GM18507 (cell line): Measurements from ENCODE around the gene RAB11B.
"Not testable (repeated sequence)": the region's sequence is repeated elsewhere in the genome, so short reads cannot be mapped to it uniquely, and the experiment has no call there.

Experiments
- DNase-seq: peaks from one replicate; pipeline ENCODE4 v3.0.0; 2011; ENCODE audit warnings: low read depth; ENCODE audit not compliant: insufficient read length; ENCODE audit errors: extremely low spot score
- FAIRE-seq: peaks from 2 replicates; lab custom pipeline; 2011; peaks lifted over from hg19 to GRCh38; lab: Jason Lieb, UNC

The RAB11B gene

DNA sequence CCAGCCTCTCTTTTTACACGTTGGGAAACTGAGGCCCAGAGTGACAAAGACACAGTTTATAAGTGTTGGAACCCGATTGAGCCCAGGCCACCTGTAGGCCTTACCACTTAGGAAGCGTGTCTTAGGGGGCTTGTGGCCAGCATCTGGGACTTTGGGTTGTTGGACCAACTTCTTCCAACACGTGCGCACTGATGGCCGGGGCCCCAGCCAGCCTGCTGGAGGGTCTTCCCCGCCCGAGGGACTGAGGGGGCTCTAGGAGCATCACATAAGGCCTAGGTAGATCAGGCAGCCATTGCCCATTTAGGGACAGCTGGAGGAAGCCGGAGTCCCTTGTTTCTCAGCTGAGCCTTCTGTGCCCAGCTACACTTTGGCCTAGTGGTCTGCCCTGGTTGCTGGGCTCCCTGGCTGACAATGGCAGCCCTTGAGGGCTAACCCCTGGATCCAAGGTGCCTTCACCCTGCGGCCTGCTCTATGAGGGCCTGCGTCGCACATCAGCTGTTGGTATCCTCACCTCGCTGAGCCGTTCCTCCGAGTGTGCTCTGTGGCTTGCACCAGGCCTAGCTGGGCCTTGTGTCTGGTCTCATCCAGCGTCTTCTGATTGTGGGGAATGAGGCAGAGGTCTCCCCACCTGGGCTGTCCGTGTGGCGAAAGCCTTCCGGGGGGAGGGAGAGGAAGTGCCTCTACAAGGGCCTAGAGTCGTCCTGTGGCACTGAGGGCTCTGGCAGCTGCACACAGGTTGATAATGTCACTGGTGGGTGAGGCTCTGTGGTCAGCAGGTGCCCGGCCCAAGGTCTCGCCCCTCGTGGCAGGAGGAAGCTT is 1.2 kb downstream of the RAB11B start:
- FAIRE-seq, result no peak
- no peak for DNase-seq

- DNase-seq, result no peak
- no peak for FAIRE-seq
These were observed 1.9 kb downstream of the RAB11B start for GRCh38 chr19:8392017-8392591.

- no peak for FAIRE-seq
- no peak for DNase-seq
These were observed 3.2 kb downstream of the RAB11B start for GRCh38 chr19:8393192-8393870.

DNA sequence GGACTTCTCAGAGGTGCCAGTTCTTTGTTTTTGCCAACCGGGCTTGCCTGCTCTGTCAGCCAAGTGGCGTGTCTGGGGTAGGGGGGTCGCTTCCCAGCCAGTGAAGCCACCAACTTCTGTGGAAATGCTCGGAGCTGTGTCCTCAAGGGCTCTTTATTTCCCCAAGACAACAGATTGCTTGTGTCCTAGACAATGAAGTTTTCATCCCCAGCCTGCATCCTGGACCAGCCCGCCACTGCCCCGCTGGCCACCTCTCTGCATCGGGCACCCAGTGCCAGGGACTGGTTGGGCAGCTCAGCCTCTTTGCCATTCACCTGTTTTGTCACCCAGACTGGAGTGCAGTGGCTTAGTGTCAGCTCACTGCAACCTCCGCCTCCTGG is 3.7 kb downstream of the RAB11B start:
- FAIRE-seq (no peak), DNase-seq (no peak)

GRCh38 chr19:8395621-8396082 is 5.5 kb downstream of the RAB11B start:
- DNase-seq (no peak), FAIRE-seq (no peak)

DNA sequence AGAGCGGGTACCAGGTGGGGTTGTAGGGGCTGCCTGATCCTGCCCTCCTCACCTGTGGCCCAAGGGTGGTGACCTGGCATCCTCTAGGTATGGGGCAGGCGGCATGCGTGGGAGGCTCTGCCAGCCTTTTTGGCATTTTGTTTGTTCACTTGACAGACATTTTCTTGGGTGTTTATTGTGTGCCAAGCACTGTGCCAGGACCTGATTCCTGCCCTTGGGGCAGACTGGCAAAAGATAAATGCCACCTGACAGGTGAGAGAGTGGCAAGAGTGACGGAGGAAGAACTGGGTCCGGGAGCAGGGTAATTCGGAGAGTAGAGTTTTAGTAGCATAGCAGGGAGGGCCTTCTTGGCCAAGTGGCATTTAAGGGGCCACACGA is 6.0 kb downstream of the RAB11B start:
- FAIRE-seq, result no peak

GRCh38 chr19:8396563-8397203 is 6.5 kb downstream of the RAB11B start:
- peak; percentile 29 for DNase-seq
- peak; percentile 85 for FAIRE-seq

More for the DNA sequence above, 6.0 kb downstream of the RAB11B start:
- DNase-seq, result no peak

DNA sequence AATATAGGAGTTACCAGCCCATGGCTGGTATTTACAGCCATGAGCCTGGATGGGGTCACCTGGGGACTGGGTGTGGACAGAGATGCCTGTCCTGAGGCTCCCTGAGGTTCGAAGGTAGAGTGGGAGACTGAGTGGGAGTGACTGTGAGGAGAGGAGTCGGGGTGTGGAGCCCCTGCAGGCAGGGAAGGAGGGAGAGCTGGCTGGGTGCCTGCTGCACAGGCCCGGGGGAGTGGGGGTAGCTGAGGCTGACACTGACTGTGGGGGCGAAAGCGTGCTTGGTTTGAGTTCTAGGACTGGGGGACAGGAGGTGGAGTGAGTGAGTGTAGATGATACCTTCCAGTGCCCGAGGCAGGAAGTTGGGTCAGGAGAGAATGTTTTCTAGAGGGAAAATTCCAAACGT is 7.1 kb downstream of the RAB11B start:
- FAIRE-seq, result no peak

GRCh38 chr19:8397746-8398310 is 7.7 kb downstream of the RAB11B start:
- FAIRE-seq (no peak), DNase-seq (no peak)

More for the DNA sequence above, 7.1 kb downstream of the RAB11B start:
- no peak for DNase-seq

DNA sequence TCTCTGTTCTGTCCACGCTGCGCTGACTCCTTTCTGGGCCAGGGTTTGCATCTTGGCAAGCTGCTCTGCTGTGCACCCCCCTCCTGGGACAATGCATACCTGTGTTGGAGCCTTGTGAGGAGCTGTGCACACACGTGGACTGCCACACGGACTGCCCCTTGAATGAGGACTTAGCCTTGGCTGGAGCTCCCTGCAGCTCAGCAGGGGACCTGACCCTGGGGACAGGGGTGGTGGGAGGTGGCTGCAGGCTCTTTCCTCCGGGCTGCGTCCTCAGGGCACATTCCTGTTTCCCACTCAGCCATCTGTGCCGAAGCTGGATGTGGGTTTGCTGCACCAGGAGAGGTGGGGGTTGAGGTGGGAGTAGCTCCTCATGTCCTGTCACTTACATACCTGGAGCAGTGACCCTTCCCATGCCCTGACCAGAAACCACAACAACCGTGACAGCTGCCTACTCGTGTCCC is 8.2 kb downstream of the RAB11B start:
- FAIRE-seq (no peak), DNase-seq (no peak)

DNA sequence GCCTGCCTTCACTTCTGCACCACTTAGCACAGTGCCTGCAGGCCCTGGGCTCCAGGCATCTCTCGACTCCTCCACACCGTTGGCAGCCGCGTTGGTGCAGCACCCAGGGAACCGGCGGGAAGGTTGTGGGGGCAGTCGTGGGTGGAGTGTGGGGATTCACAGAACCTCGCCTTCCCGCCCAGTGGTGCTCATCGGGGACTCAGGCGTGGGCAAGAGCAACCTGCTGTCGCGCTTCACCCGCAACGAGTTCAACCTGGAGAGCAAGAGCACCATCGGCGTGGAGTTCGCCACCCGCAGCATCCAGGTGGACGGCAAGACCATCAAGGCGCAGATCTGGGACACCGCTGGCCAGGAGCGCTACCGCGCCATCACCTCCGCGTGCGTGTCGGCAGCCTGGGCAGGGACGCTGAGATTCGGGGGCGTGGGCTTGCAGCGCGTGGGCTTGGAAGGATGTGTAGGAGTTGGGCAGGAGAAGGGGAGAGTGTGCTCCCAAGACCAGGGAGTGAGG is 9.6 kb downstream of the RAB11B start:
- no peak for FAIRE-seq
- no peak for DNase-seq

DNA sequence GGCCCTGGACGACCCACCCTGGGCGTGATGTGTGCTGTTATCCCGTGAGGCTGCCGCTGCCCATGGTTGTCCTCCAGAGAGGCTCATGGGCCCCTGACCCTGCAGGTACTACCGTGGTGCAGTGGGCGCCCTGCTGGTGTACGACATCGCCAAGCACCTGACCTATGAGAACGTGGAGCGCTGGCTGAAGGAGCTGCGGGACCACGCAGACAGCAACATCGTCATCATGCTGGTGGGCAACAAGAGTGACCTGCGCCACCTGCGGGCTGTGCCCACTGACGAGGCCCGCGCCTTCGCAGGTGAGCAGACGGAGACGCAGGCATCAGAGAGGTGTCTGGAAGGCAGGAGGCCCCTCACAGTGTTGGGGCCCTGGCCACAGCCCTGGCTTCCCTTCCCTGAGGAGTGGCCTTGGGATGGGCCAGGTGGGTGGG is 11.8 kb downstream of the RAB11B start:
- DNase-seq, result no peak
- no peak for FAIRE-seq

DNA sequence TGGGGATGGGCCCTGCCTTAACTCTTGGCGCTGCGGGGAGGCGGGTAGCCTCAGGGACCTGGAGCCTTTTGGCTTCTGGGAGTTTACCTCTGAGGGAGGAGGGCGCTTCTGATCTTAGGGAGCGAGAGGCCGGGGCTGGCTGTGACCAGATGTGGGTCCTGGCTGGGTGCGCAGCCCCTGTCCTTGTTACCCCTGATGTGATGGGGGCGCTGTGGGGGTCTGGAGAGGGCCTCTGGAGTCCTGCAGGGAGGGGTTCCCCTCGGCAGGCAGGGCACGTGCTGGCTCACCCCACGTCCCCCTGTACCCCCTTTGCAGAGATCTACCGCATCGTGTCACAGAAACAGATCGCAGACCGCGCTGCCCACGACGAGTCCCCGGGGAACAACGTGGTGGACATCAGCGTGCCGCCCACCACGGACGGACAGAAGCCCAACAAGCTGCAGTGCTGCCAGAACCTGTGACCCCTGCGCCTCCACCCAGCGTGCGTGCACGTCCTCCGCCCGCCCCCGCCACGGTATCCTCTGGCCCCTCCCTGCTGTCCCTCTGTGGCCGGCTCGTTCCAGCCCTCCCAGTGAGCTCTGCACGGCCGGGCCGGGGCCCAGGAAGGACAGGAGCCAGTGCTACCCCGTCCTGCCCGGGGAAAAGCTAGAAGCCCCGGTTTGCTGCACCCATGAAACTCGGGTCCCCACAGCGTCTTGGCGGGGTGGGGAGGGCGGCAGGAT is 13.1 kb downstream of the RAB11B start:
- no peak for FAIRE-seq

GRCh38 chr19:8403820-8404109 is 13.6 kb downstream of the RAB11B start:
- DNase-seq (no peak), FAIRE-seq (no peak)

More for the DNA sequence above, 13.1 kb downstream of the RAB11B start:
- DNase-seq, result no peak

GRCh38 chr19:8404391-8405151 is 14.4 kb downstream of the RAB11B start:
- FAIRE-seq (no peak), DNase-seq (no peak)

DNA sequence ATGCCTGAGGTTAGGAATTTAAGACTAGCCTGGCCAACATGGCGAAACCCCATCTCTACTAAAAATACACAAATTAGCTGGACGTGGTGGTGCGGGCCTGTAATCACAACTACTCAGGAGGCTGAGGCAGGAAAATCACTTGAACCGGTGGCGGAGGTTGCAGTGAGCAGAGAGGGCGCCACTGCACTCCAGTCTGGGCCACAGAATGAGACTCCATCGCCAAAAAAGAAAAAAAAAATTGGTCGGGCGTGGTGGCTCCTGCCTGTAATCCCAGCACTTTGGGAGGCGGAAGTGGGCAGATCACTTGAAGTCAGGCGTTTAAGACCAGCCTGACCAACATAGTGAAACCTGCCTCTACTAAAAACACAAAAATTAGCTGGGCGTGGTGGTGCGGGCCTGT is 20.6 kb downstream of the RAB11B start:
- not testable (repeated sequence) for FAIRE-seq, DNase-seq

DNA sequence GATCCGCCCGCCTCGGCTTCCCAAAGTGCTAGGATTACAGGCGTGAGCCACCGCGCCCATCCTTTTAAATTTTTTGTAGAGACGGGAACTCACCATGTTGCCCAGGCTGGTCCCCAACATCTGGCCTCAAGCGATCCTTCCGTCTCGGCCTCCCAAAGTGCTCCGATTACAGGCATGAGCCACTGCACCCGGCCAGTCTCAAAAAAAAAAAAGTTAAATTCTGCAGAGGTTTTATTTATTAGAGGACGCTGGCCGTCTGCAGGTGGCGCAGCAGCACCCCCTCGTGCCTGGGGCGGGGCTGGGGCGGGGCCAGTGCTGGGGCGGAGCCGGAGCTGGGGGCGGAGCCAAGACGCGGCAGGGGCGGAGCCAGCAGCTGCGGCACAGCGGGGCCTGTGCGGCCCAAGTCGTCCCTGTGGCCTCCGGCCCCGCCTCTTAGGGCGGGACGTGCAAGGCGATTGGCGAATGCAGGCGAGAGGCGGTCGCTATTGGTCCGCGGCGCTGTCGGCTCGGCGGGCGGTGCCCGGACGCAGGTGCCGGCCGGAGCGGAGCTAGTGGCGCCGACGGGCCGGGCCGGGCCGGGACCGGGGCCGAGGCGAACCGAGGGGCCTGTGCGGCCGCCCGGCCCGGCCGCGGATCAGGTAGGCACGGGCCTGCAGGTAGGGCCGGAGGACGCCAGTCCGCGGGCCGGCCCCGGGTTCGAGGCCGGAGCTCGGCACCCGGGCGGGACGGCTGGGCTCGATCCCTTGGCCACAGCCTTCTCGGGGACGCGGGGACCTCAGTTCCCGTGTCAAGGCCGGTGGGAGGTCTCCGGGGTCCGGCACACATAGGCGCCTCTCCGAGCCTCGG is 22.8 kb downstream of the RAB11B start, which contains the start of gene MARCHF2:
TSS of gene MARCHF2 (plus strand) at position 523 of the 846 bp plus-strand sequence. CDS start 8,536 bp downstream, outside the sequence.
- DNase-seq (peak; percentile 97), FAIRE-seq (peak; percentile 98)
